DND-41 (cell line): ENCODE measurements around the gene MTA1.

Experiments
- ATAC-seq: fragments of 200-7000 bp; cut with Tn5 transposase; 3 replicates; pipeline ENCODE4 v1.9.1; 2021; ENCODE audit warnings: low read depth; ENCODE audit not compliant: insufficient read depth
- DNase-seq: peaks from one replicate; pipeline ENCODE4 v3.0.0-alpha.2; 2020
- H2AFZ ChIP-seq: 2 replicates; pipeline ENCODE4 v1.6.0; 2012; ENCODE audit warnings: low read depth, low read length
- H3K27ac ChIP-seq: 2 replicates; pipeline ENCODE4 v1.5.1; 2012; ENCODE audit warnings: low read length, inconsistent platforms
- H3K27me3 ChIP-seq: fragments of 200-600 bp; sonication (generic); 2 replicates; pipeline ENCODE4 v1.6.0; 2012; ENCODE audit warnings: low read length, mild to moderate bottlenecking, inconsistent platforms; ENCODE audit not compliant: insufficient read depth, poor library complexity
- H3K36me3 ChIP-seq: 2 replicates; pipeline ENCODE4 v1.5.1; 2012; ENCODE audit warnings: low read length, inconsistent platforms; ENCODE audit not compliant: insufficient read depth
- H3K4me1 ChIP-seq: 2 replicates; pipeline ENCODE4 v1.5.1; 2012; ENCODE audit warnings: mild to moderate bottlenecking, low read length; ENCODE audit not compliant: insufficient read depth
- H3K4me2 ChIP-seq: 2 replicates; pipeline ENCODE4 v1.6.0; 2012; ENCODE audit warnings: mild to moderate bottlenecking, moderate library complexity, low read length, inconsistent platforms; ENCODE audit not compliant: insufficient read depth
- H3K4me3 ChIP-seq, 2 experiments: fragments of 200-600 bp in 1 of 2; shearing (Covaris generic) in 1 of 2; 2 replicates each; pipeline ENCODE4 v1.5.1; 2012 to 2016; ENCODE audit warnings: inconsistent platforms in 2 of 2, low read length in 2 of 2, mild to moderate bottlenecking in 2 of 2, low read depth in 1 of 2, moderate library complexity in 1 of 2
- H3K79me2 ChIP-seq: 2 replicates; pipeline ENCODE4 v1.6.0; 2012; ENCODE audit warnings: low read length, inconsistent platforms; ENCODE audit not compliant: insufficient read depth
- H3K9ac ChIP-seq: 2 replicates; pipeline ENCODE4 v1.6.0; 2012; ENCODE audit warnings: low read depth, mild to moderate bottlenecking, inconsistent platforms, low read length, moderate library complexity
- H3K9me3 ChIP-seq: 2 replicates; pipeline ENCODE4 v1.5.1; 2012; ENCODE audit warnings: low read length, moderate library complexity, mild to moderate bottlenecking, inconsistent platforms; ENCODE audit not compliant: insufficient read depth, severe bottlenecking
- H4K20me1 ChIP-seq: 2 replicates; pipeline ENCODE4 v1.6.0; 2012; ENCODE audit warnings: low read length; ENCODE audit not compliant: insufficient read depth
- EZH2 ChIP-seq: IDR thresholded peaks from 3 replicates; pipeline ENCODE4 v1.6.1; 2012; ENCODE audit warnings: borderline replicate concordance, low read depth, mild to moderate bottlenecking, moderate library complexity, low read length, inconsistent platforms; ENCODE audit not compliant: severe bottlenecking
- TF ChIP-seq, protein P1 (sequence below): IDR thresholded peaks from 2 replicates; pipeline ENCODE4 v1.5.1; 2012; ENCODE audit warnings: borderline replicate concordance, low read length, moderate library complexity, mild to moderate bottlenecking; ENCODE audit not compliant: poor library complexity, severe bottlenecking; ENCODE audit errors: extremely low read depth

MTA1 gene

DNA sequence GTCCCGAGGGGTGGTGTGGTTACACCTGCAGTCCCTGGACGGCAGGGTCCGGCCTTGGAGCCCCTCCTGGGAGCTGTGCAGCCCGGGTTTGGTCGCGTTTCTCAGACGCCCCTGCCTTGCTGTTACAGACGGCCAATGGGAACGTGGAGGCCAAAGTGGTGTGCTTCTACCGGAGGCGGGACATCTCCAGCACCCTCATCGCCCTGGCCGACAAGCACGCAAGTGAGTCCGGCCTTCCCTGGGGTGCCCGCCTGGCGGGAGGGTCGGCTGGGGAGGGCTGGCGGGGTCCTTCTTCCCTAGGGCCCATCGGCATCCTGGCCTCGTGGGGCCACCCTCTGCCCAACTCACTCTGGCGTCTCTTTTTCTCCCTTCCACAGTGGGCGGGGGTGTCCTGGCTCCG is 25.7 kb downstream of the MTA1 start:
- H3K27me3 ChIP-seq = no peaks in the 10 kb centered on the region
- H3K4me3 ChIP-seq = no peak overlapping the region
- H3K36me3 ChIP-seq = peaks cover 77% of the 10 kb centered on the region
- no peak overlapping the region for H3K4me2 ChIP-seq
- no peak overlapping the region for H3K27ac ChIP-seq
- H3K9ac ChIP-seq = no peak overlapping the region
- no peaks in the 10 kb centered on the region for H3K4me1 ChIP-seq
- TF ChIP-seq, protein P1, sequence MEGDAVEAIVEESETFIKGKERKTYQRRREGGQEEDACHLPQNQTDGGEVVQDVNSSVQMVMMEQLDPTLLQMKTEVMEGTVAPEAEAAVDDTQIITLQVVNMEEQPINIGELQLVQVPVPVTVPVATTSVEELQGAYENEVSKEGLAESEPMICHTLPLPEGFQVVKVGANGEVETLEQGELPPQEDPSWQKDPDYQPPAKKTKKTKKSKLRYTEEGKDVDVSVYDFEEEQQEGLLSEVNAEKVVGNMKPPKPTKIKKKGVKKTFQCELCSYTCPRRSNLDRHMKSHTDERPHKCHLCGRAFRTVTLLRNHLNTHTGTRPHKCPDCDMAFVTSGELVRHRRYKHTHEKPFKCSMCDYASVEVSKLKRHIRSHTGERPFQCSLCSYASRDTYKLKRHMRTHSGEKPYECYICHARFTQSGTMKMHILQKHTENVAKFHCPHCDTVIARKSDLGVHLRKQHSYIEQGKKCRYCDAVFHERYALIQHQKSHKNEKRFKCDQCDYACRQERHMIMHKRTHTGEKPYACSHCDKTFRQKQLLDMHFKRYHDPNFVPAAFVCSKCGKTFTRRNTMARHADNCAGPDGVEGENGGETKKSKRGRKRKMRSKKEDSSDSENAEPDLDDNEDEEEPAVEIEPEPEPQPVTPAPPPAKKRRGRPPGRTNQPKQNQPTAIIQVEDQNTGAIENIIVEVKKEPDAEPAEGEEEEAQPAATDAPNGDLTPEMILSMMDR = no peak
- no peak overlapping the region for H2AFZ ChIP-seq
- DNase-seq (no peak), ATAC-seq (no peak)
- H3K9me3 ChIP-seq = no peaks in the 10 kb centered on the region
- H4K20me1 ChIP-seq = peaks cover 80% of the 10 kb centered on the region
- H3K79me2 ChIP-seq = peaks cover 66% of the 10 kb centered on the region

DNA sequence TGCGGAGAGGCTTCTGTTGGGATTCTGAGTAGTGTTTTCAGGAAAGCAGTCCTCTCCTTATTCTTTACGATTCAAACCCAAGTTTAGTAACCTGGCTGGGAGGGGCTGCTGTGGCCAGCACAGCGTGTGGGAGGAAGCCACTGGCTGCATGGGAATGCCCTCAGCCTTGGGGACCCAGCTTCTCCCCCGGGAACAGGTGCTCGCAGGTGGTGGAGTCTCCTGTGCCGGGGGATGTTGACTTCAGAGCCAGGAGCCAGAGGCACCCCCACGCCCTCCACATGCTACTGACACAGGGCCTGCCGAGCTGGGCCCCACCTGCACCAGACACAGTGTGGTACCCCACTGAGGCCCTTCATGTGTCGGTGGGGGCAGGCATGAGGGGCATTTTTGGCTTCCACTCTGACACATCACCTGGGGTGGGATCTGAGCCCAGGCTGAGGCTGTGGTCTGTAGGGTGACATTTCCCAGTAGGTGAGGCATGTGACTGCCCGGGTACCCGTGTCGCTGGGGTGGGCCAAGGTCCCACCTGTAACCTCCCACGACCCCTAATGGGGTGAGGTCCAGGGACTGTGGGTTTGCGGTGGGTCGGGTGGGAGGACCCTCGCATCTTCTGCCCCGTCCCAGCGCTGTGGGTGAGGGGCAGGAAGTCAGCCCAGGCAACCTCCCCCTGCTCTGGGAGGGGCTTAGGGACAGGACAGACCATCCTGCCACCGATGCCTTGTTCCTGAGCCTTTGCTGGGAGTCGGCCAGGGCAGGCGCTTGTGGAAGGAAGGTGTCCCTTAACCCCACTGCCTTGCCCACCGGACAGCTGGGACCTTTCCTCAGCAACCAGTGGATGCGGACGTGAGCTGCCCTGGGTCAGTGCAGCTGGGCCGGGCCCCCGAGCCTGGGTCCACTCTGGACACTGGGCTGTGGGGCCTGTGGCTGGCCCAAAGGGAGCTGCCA is 26.5 kb downstream of the MTA1 start:
- DNase-seq (no peak), ATAC-seq (no peak)
- H3K4me2 ChIP-seq = no peak overlapping the region
- no peaks in the 10 kb centered on the region for H3K27me3 ChIP-seq
- peaks cover 57% of the 10 kb centered on the region for H3K79me2 ChIP-seq
- no peaks in the 10 kb centered on the region for H3K9me3 ChIP-seq
- H3K4me1 ChIP-seq = no peaks in the 10 kb centered on the region
- no peak overlapping the region for H3K4me3 ChIP-seq
- H3K9ac ChIP-seq = no peak overlapping the region
- no peak overlapping the region for H3K27ac ChIP-seq
- H2AFZ ChIP-seq = no peak overlapping the region
- H4K20me1 ChIP-seq = peaks cover 79% of the 10 kb centered on the region
- TF ChIP-seq, protein P1 = no peak
- no peak for TF ChIP-seq EZH2
- H3K36me3 ChIP-seq = peaks cover 77% of the 10 kb centered on the region

DNA sequence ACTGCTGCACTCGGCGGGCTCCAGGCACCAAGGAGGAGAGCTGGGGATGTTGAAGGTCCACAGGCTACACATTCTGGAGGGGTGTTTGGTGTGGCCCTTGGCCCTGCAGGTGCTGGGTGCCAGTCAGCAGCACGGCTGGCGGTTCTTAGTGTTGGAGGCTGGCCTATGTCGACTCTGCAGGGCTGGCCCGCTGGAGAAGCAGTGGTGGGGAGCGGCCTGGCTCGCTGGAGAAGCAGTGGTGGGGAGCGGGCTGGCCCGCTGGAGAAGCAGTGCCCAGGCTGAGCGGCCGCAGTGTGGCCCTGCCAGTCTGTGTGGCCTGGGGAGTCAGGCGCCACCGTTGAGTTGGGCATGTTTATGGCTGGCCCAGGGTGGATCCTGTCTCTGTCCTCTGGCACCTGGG is 27.3 kb downstream of the MTA1 start:
- H3K79me2 ChIP-seq = peaks cover 56% of the 10 kb centered on the region
- H3K27ac ChIP-seq = no peak overlapping the region
- H4K20me1 ChIP-seq = peaks cover 82% of the 10 kb centered on the region
- no peak overlapping the region for H2AFZ ChIP-seq
- ATAC-seq (no peak), DNase-seq (no peak)
- H3K36me3 ChIP-seq = peaks cover 82% of the 10 kb centered on the region
- no peak overlapping the region for H3K4me2 ChIP-seq
- no peaks in the 10 kb centered on the region for H3K4me1 ChIP-seq
- no peak for TF ChIP-seq EZH2
- TF ChIP-seq, protein P1 = no peak
- H3K9me3 ChIP-seq = no peaks in the 10 kb centered on the region
- no peak overlapping the region for H3K4me3 ChIP-seq
- H3K27me3 ChIP-seq = no peaks in the 10 kb centered on the region
- H3K9ac ChIP-seq = no peak overlapping the region
